Astrocyte of the spinal cord (primary cell): ENCODE data around the gene ADGRD1.

Experiments used
- DNase-seq: peaks from one replicate; pipeline ENCODE4 v3.0.0; 2011; ENCODE audit warnings: low read depth, low spot score
- H3K4me3 ChIP-seq: 2 replicates; pipeline ENCODE4 v1.5.1; 2011; ENCODE audit warnings: low read depth, mild to moderate bottlenecking, low read length, moderate library complexity
- in situ Hi-C: cut with HindIII; loops from 2 replicates; pipeline ENCODE4 v1.10.0; 2017; ENCODE audit warnings: low sequenced_read_pairs
- TF ChIP-seq, protein P1 (sequence below): IDR thresholded peaks from 2 replicates; pipeline ENCODE4 v1.5.1; 2012; ENCODE audit warnings: low read depth, mild to moderate bottlenecking, low read length, inconsistent platforms

ADGRD1 gene

GRCh38 chr12:131003036-131003715 lies 49.5 kb downstream of the ADGRD1 start:
- in situ Hi-C loops, result no loop called here
- TF ChIP-seq, protein P1, sequence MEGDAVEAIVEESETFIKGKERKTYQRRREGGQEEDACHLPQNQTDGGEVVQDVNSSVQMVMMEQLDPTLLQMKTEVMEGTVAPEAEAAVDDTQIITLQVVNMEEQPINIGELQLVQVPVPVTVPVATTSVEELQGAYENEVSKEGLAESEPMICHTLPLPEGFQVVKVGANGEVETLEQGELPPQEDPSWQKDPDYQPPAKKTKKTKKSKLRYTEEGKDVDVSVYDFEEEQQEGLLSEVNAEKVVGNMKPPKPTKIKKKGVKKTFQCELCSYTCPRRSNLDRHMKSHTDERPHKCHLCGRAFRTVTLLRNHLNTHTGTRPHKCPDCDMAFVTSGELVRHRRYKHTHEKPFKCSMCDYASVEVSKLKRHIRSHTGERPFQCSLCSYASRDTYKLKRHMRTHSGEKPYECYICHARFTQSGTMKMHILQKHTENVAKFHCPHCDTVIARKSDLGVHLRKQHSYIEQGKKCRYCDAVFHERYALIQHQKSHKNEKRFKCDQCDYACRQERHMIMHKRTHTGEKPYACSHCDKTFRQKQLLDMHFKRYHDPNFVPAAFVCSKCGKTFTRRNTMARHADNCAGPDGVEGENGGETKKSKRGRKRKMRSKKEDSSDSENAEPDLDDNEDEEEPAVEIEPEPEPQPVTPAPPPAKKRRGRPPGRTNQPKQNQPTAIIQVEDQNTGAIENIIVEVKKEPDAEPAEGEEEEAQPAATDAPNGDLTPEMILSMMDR, result no peak
- H3K4me3 ChIP-seq, result no peak overlapping the region
- DNase-seq, result no peak

DNA sequence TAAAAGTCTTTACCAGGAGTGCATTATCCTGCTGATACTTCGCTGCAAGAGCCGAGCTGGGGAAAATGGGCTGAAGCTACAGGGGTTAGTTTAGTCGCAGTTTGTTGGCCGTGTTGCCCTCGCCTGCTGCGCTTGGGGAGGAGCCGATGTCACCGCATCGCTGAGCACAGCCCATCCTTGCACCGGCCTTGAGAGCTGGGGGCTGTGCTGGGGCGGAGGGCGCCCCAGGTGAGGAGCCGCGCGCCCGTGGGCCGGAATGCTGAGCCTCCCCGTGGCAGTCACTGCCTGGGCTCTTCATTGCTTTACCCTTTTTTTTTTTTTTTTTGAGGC lies 50.0 kb downstream of the ADGRD1 start:
- DNase-seq, result no peak
- TF ChIP-seq, protein P1, result no peak
- in situ Hi-C loops, result no loop called here
- H3K4me3 ChIP-seq, result no peak overlapping the region

DNA sequence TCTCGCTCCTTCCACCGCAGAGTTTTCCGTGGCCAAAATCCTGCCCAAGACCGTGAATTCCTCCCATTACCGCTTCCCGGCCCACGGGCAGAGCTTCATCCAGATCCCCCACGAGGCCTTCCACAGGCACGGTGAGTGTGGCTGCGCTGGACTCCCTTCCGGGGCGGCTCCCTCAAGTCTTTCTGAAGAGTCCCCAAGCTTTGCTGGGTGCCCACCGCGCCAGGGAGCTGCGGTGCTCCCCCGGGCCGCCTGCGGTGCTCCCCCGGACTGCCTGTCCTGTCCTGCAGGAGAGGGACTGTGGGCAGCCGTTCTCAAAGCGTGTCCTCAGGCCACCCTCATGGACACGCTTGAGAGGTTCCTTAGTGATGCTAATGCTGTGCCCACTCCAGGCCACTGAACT lies 50.5 kb downstream of the ADGRD1 start:
- no peak for DNase-seq
- TF ChIP-seq, protein P1, result no peak
- H3K4me3 ChIP-seq, result no peak overlapping the region
- in situ Hi-C loops, result no loop called here

DNA sequence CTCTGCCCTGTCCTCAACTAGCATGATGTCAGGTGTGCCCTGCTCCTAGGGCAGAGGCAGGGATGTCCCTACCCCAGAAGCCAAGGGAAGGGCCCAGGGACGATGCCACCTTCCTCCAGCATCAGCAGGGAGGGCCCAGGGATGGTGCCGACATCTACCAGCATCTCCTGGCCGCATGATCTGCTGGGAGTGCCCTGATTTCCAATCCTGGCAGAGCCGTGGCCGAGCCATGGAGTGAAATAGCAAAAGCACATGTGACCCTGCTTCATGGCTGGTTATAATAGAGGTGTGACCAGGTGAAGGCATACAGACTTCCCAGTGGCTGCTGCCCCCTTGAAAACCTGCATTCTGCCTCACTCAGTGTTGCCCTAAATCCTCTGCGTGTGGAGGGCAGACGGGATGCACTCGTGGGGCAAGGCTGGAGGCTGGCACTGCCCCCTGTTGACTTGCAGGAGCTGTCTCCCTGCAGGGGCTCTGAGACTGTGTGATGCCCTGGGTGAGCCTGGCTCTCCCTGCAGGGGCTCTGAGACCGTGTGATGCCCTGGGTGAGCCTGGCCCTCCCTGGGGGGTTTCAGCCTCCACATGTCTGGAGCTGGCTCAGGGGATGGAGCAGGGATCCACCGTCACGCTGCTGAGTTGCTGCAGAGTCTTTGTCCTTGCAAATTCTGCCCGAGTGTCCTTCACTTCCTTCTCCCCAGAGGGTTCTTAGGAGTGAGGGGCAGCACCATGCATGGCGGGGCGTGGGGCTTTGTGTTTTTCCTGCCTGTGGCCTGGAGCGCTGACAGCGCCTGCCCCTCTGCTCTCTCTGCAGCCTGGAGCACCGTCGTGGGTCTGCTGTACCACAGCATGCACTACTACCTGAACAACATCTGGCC lies 51.7 kb downstream of the ADGRD1 start:
- in situ Hi-C loops, result no loop called here
- no peak for DNase-seq
- no peak overlapping the region for H3K4me3 ChIP-seq
- TF ChIP-seq, protein P1, result no peak

DNA sequence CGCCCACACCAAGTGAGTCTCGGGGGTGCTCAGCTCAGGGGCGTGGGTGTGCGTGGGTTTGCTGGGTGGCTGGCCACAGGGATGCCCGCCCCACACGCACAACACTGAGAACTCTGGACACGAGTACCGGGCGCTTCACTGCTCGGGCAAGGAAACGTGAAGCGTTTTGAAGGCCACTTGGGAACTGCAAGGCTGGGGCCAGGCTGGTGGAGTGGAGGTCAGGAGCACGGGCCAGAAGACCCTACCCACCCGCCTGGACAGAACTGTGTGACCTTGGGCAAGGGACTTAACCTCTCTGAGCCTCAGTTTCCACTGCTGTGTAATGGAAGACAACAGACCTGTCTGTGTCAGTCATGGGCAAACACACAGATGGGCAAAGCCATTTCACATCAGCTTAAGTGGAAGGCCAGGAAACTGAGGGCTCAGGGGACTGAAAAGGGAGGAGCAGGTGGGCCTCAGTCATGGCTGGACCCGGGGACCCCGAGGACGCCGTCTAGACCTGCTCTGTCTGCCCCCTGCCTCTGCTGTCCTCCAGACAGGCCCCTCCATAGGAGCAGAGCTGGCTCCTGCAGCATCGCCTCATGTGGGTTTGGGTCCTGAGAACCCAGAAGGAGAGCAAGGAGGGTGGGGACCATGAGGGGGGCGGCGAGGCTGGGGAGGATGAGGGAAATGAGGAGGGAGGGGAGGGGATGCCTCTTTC lies 52.5 kb downstream of the ADGRD1 start:
- no peak for DNase-seq
- no peak overlapping the region for H3K4me3 ChIP-seq
- in situ Hi-C loops, result no loop called here
- TF ChIP-seq, protein P1, result no peak

GRCh38 chr12:131007031-131007739 lies 53.5 kb downstream of the ADGRD1 start:
- in situ Hi-C loops, result no loop called here
- DNase-seq, result no peak
- TF ChIP-seq, protein P1, result no peak
- no peak overlapping the region for H3K4me3 ChIP-seq
